Measurements from ENCODE around the gene C9orf78.

- TF ChIP-seq CTCF (IDR thresholded peaks at IDR 0.05) (no peak), POLR2A (IDR thresholded peaks at IDR 0.05) (no peak)
Observed at GRCh38 chr9:129811967-129812363, 23.1 kb downstream of the C9orf78 start.

Measured in upper lobe of left lung (tissue), 4 donors.